ENCODE data around the gene TRRAP. TPM values are rescaled to one million over a fixed set of nuclear protein-coding genes. Genes with fewer than 3 reads are reported as not detected.

The TRRAP gene
- total and polyA plus RNA-seq, 7 experiments from 2014 or later, result 3.2 to 72.3 (median 63.6) TPM

DNA sequence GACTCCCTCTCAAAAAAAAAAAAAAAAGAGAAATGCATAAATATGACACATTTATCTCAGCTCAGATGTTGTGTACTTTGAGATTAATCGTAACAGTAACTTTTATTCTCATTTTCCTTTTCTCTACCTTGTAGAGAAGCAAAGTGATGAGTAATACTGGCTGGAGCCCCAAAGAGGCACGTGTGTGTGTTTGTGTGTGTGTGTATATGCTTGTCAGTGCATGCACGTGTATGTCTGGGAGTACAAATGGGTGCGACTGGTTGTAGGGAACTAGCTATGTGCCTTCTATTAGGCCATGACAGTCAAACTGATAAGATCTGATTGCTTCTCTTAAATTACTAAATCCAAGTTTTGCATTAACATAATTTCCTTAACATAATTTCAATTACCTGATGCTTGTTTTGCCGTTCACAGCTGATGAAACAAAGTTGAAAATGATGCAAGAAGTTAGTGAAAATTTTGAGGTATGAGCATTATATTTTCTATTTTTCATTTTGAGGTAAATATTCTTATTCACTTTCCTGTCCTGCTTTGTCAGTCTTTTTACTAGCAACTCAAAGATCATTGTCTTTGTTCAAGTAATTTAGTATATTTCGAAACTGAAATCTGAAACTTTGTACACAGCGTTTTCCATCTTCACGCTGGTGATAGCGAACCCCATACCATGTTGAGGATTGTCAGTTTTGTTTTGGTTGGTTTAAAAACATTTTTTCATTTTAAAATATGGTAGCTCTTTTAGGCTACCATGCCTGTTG, 3.4 kb downstream of the TRRAP start:
- H3K36me3 Mint-ChIP-seq, result peaks cover 0 to 17% (median 7%) of the 10 kb centered on the region in 5 donors
- peak overlapping the region in 2 of 10 donors; percentile 18 to 29 for H3K4me3 Mint-ChIP-seq
- ChIA-PET POLR2A (no interaction called here), CTCF (interaction anchor here (0.8 kb wide), 1 partner anchor 19 kb away, joined by 3 read pairs; no protein-coding TSS in a partner anchor)
- intact Hi-C loops (cut with micrococcal nuclease), result no loop called here
- ATAC-seq, result no peak
- no peaks in the 10 kb centered on the region for H3K27me3 ChIP-seq (ENCODE audit: control insufficient read depth in 2 of 2, insufficient read depth in 2 of 2, low read length in 2 of 2)
- no peak overlapping the region for H3K4me3 ChIP-seq (ENCODE audit: low read length)
- H3K9me3 ChIP-seq (ENCODE audit: control insufficient read depth in 2 of 3, low read length in 3 of 3), result no peaks in the 10 kb centered on the region
- peak overlapping the region in 4 of 9 donors; percentile 19 to 69 (median 47) for H3K27ac Mint-ChIP-seq
- no peaks in the 10 kb centered on the region for H3K27me3 Mint-ChIP-seq
- peaks cover 0 to 43% (median 31%) of the 10 kb centered on the region in 7 donors for H3K4me1 Mint-ChIP-seq
- peaks cover 9 to 14% of the 10 kb centered on the region in 2 donors for H3K4me1 ChIP-seq (ENCODE audit: control insufficient read depth in 2 of 2, insufficient read depth in 2 of 2, low read length in 2 of 2)
- no peak for DNase-seq
- H3K27ac ChIP-seq (ENCODE audit: low read depth, low read length), result no peak overlapping the region
- H3K36me3 ChIP-seq (ENCODE audit: control insufficient read depth in 2 of 3, insufficient read depth in 3 of 3, low read length in 3 of 3), result peaks cover 9 to 52% (median 24%) of the 10 kb centered on the region in 3 experiments
- peaks cover 0 to 5% (median 0%) of the 10 kb centered on the region in 11 donors for H3K9me3 Mint-ChIP-seq

DNA sequence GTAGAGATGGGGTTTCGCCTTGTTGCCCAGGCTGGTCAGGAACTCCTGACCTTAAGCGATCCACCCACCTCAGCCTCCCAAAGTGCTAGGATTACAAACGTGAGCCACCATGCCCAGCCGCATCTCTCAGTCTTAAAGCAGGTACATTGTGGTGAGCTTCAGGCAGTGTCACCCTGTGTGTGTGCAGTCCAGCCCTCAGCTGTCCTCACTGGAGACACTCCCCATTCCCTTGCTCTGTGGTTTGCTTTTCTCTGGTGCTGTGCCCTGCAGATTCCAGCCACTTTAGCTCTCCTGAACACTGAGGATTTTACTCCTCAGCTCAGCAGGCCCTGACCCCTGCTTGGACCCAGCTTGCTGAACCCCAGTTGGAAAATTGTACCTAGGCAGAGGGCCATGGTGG, 6.1 kb downstream of the TRRAP start:
- H3K4me1 Mint-ChIP-seq, result peaks cover 10 to 56% (median 46%) of the 10 kb centered on the region in 7 donors
- intact Hi-C loops (cut with micrococcal nuclease), result no loop called here
- H3K27ac Mint-ChIP-seq, result no peak overlapping the region
- H3K36me3 Mint-ChIP-seq, result peaks cover 5 to 33% (median 16%) of the 10 kb centered on the region in 5 donors
- H3K27ac ChIP-seq (ENCODE audit: low read depth, low read length), result no peak overlapping the region
- peaks cover 9 to 65% (median 24%) of the 10 kb centered on the region in 3 experiments for H3K36me3 ChIP-seq (ENCODE audit: control insufficient read depth in 2 of 3, insufficient read depth in 3 of 3, low read length in 3 of 3)
- H3K27me3 ChIP-seq (ENCODE audit: control insufficient read depth in 2 of 2, insufficient read depth in 2 of 2, low read length in 2 of 2), result no peaks in the 10 kb centered on the region
- H3K9me3 ChIP-seq (ENCODE audit: control insufficient read depth in 2 of 3, low read length in 3 of 3), result no peaks in the 10 kb centered on the region
- POLR2A ChIA-PET, result no interaction called here
- peaks cover 0 to 3% (median 0%) of the 10 kb centered on the region in 11 donors for H3K9me3 Mint-ChIP-seq
- CTCF ChIA-PET, result no interaction called here
- DNase-seq, result no peak
- no peak overlapping the region for H3K4me3 ChIP-seq (ENCODE audit: low read length)
- no peak overlapping the region for H3K4me3 Mint-ChIP-seq
- no peak for ATAC-seq
- H3K4me1 ChIP-seq (ENCODE audit: control insufficient read depth in 2 of 2, insufficient read depth in 2 of 2, low read length in 2 of 2), result peaks cover 9 to 13% of the 10 kb centered on the region in 2 donors
- H3K27me3 Mint-ChIP-seq, result no peaks in the 10 kb centered on the region

- peaks cover 5 to 30% (median 20%) of the 10 kb centered on the region in 5 donors for H3K36me3 Mint-ChIP-seq
- CTCF ChIA-PET, result interaction anchor here (0.6 kb wide), 1 partner anchor 207 kb away, joined by 4 read pairs; no protein-coding TSS in a partner anchor
Measured at GRCh38 chr7:98887038-98887437, 8.7 kb downstream of the TRRAP start.

DNA sequence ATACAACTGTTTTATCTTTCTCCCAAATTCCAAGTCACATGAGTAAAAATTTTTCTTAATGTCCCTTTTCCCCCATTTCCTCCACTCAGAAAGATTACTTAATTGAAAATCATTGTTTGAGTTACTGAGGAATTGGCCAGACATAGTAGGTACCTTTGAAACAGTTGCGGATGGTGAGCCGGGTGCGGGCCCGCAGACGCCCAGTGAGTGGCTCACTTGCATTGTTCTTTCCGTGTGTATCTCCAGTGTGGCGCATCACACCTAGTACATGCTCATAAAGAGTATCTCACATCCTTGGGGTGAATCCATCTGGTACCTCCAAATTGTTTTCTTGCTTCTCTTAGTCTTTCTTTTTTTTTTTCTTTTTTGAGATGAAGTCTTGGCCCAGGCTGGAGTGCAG, 14.3 kb downstream of the TRRAP start:
- H3K36me3 Mint-ChIP-seq, result peaks cover 9 to 53% (median 36%) of the 10 kb centered on the region in 5 donors
- peaks cover 7 to 29% (median 18%) of the 10 kb centered on the region in 7 donors for H3K4me1 Mint-ChIP-seq
- H3K27me3 Mint-ChIP-seq, result no peaks in the 10 kb centered on the region
- H3K9me3 Mint-ChIP-seq, result no peaks in the 10 kb centered on the region
- Histone ChIP-seq H3K27ac (ENCODE audit: low read depth, low read length) (no peak overlapping the region), H3K4me1 (ENCODE audit: control insufficient read depth in 2 of 2, insufficient read depth in 2 of 2, low read length in 2 of 2) (peaks cover 0 to 3% of the 10 kb centered on the region in 2 donors), H3K9me3 (ENCODE audit: control insufficient read depth in 2 of 3, low read length in 3 of 3) (no peaks in the 10 kb centered on the region), H3K4me3 (ENCODE audit: low read length) (no peak overlapping the region), H3K27me3 (ENCODE audit: control insufficient read depth in 2 of 2, insufficient read depth in 2 of 2, low read length in 2 of 2) (no peaks in the 10 kb centered on the region), H3K36me3 (ENCODE audit: control insufficient read depth in 2 of 3, insufficient read depth in 3 of 3, low read length in 3 of 3) (peaks cover 18 to 79% (median 26%) of the 10 kb centered on the region in 3 experiments)
- no peak for DNase-seq
- no peak for ATAC-seq
- intact Hi-C loops (cut with micrococcal nuclease), result no loop called here
- H3K4me3 Mint-ChIP-seq, result no peak overlapping the region
- no peak overlapping the region for H3K27ac Mint-ChIP-seq
- ChIA-PET CTCF (no interaction called here), POLR2A (no interaction called here)

More at GRCh38 chr7:98887038-98887437, 8.7 kb downstream of the TRRAP start:
- DNase-seq (no peak), ATAC-seq (no peak)
- Histone ChIP-seq H3K9me3 (ENCODE audit: control insufficient read depth in 2 of 3, low read length in 3 of 3) (no peaks in the 10 kb centered on the region), H3K36me3 (ENCODE audit: control insufficient read depth in 2 of 3, insufficient read depth in 3 of 3, low read length in 3 of 3) (peaks cover 12 to 73% (median 27%) of the 10 kb centered on the region in 3 experiments), H3K27ac (ENCODE audit: low read depth, low read length) (no peak overlapping the region), H3K27me3 (ENCODE audit: control insufficient read depth in 2 of 2, insufficient read depth in 2 of 2, low read length in 2 of 2) (no peaks in the 10 kb centered on the region), H3K4me3 (ENCODE audit: low read length) (no peak overlapping the region), H3K4me1 (ENCODE audit: control insufficient read depth in 2 of 2, insufficient read depth in 2 of 2, low read length in 2 of 2) (peaks cover 0 to 3% of the 10 kb centered on the region in 2 donors)
- intact Hi-C loops (cut with micrococcal nuclease), result no loop called here
- H3K4me3 Mint-ChIP-seq, result no peak overlapping the region
- no peaks in the 10 kb centered on the region for H3K9me3 Mint-ChIP-seq
- no peaks in the 10 kb centered on the region for H3K27me3 Mint-ChIP-seq
- no peak overlapping the region for H3K27ac Mint-ChIP-seq
- H3K4me1 Mint-ChIP-seq, result peaks cover 10 to 40% (median 29%) of the 10 kb centered on the region in 7 donors
- POLR2A ChIA-PET, result interaction anchor here (1.3 kb wide), 1 partner anchor 9 kb away, joined by 7 read pairs; the partner anchor contains the start of gene TRRAP

DNA sequence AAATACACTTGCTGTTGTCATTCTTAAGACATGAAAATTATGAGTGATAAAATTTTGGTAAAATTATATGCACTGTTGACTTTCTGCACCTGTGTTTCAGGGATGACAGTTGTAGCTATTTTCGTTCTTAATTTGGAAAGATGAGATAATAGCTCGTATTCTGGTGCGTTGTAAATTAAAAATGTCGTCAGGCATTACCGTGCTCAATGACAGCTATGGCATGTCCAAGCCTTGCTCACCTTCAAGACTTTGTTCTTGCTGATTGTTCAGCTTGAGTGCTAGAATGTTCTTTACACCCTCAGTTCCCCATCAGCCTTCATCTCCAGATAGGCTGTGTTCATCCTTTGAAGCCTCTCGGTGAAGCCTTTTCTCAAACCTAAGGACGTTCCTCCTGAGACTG, 21.5 kb downstream of the TRRAP start:
- no peak overlapping the region for H3K4me3 Mint-ChIP-seq
- DNase-seq (no peak), ATAC-seq (no peak)
- intact Hi-C loops (cut with micrococcal nuclease), result no loop called here
- peaks cover 0 to 8% (median 4%) of the 10 kb centered on the region in 7 donors for H3K4me1 Mint-ChIP-seq
- Histone ChIP-seq H3K27ac (ENCODE audit: low read depth, low read length) (no peak overlapping the region), H3K36me3 (ENCODE audit: control insufficient read depth in 2 of 3, insufficient read depth in 3 of 3, low read length in 3 of 3) (peaks cover 36 to 98% (median 49%) of the 10 kb centered on the region in 3 experiments), H3K27me3 (ENCODE audit: control insufficient read depth in 2 of 2, insufficient read depth in 2 of 2, low read length in 2 of 2) (no peaks in the 10 kb centered on the region), H3K4me1 (ENCODE audit: control insufficient read depth in 2 of 2, insufficient read depth in 2 of 2, low read length in 2 of 2) (no peaks in the 10 kb centered on the region), H3K9me3 (ENCODE audit: control insufficient read depth in 2 of 3, low read length in 3 of 3) (no peaks in the 10 kb centered on the region), H3K4me3 (ENCODE audit: low read length) (no peak overlapping the region)
- no peaks in the 10 kb centered on the region for H3K27me3 Mint-ChIP-seq
- H3K27ac Mint-ChIP-seq, result no peak overlapping the region
- peaks cover 25 to 77% (median 49%) of the 10 kb centered on the region in 5 donors for H3K36me3 Mint-ChIP-seq
- ChIA-PET CTCF (no interaction called here), POLR2A (no interaction called here)
- H3K9me3 Mint-ChIP-seq, result no peaks in the 10 kb centered on the region

DNA sequence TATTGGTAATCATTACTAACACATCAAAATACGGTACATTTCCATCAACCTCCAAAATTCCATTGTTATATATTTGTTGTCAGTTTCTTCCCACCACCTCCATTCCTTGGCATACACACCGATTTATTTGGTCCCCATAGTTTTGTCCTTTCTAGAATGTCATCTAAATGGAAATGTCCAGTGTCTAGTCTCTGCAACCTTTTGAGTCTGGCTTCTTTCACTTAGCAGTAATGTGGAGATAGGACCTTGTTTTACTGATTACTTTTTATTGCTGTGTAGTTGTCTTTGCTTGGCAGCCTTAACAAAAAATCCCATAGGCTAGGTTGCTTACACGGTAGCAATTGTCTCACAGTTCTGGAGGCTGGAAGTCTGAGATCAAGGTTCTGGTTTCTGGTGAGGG, 22.5 kb downstream of the TRRAP start:
- Histone ChIP-seq H3K9me3 (ENCODE audit: control insufficient read depth in 2 of 3, low read length in 3 of 3) (no peaks in the 10 kb centered on the region), H3K4me3 (ENCODE audit: low read length) (no peak overlapping the region), H3K27ac (ENCODE audit: low read depth, low read length) (no peak overlapping the region), H3K27me3 (ENCODE audit: control insufficient read depth in 2 of 2, insufficient read depth in 2 of 2, low read length in 2 of 2) (no peaks in the 10 kb centered on the region), H3K36me3 (ENCODE audit: control insufficient read depth in 2 of 3, insufficient read depth in 3 of 3, low read length in 3 of 3) (peaks cover 39 to 98% (median 59%) of the 10 kb centered on the region in 3 experiments), H3K4me1 (ENCODE audit: control insufficient read depth in 2 of 2, insufficient read depth in 2 of 2, low read length in 2 of 2) (no peaks in the 10 kb centered on the region)
- no peak for ATAC-seq
- POLR2A ChIA-PET, result no interaction called here
- Mint-ChIP-seq H3K27ac (no peak overlapping the region), H3K9me3 (no peaks in the 10 kb centered on the region), H3K36me3 (peaks cover 31 to 75% (median 51%) of the 10 kb centered on the region in 5 donors), H3K27me3 (no peaks in the 10 kb centered on the region), H3K4me3 (no peak overlapping the region), H3K4me1 (peaks cover 0 to 5% (median 3%) of the 10 kb centered on the region in 7 donors)
- CTCF ChIA-PET, result interaction anchor here (0.6 kb wide), 1 partner anchor 19 kb away, joined by 3 read pairs; no protein-coding TSS in a partner anchor
- intact Hi-C loops (cut with micrococcal nuclease), result no loop called here
- DNase-seq, result no peak

Measured in naive thymus-derived CD4-positive, alpha-beta T cell (primary cell).